Activated T-helper 17 cell treated with anti-CD3 and anti-CD28 coated beads, Interleukin-2, amount 50 U/mL, for 72 hours (primary cell): ENCODE measurements around the gene KDM2B. TPM values are rescaled to one million over a fixed set of nuclear protein-coding genes. Genes with fewer than 3 reads are reported as not detected.
"Not testable (repeated sequence)": the region's sequence is repeated elsewhere in the genome, so short reads cannot be mapped to it uniquely, and the experiment has no call there.

Source experiments
- ATAC-seq: fragments of 150-1000 bp; cut with Tn5 transposase; replicated peaks from 2 replicates; pipeline ENCODE4 v1.10.0; 2021; ENCODE audit warnings: mild to moderate bottlenecking, moderate library complexity
- H3K27ac Mint-ChIP-seq: one replicate; pipeline ENCODE4 v1.8.0; 2022; ENCODE audit warnings: mixed read lengths
- H3K27me3 Mint-ChIP-seq: one replicate; pipeline ENCODE4 v1.8.0; 2022; ENCODE audit warnings: mixed read lengths
- H3K36me3 Mint-ChIP-seq: one replicate; pipeline ENCODE4 v1.8.0; 2022; ENCODE audit warnings: low read depth, mild to moderate bottlenecking, mixed read lengths
- H3K4me1 Mint-ChIP-seq: one replicate; pipeline ENCODE4 v1.8.0; 2022; ENCODE audit warnings: mixed read lengths
- H3K4me3 Mint-ChIP-seq: one replicate; pipeline ENCODE4 v1.8.0; 2022; ENCODE audit warnings: mild to moderate bottlenecking, mixed read lengths
- H3K9me3 Mint-ChIP-seq: one replicate; pipeline ENCODE4 v1.8.0; 2022; ENCODE audit warnings: mixed read lengths
- total RNA-seq, 2 donors: library from RNA; stranded (reverse); gene quantifications; one replicate each; pipeline ENCODE4 v1.2.3, GENCODE V29; 2022

Gene KDM2B
- total RNA-seq, 2 donors from 2014 or later, result 64.2 to 76.4 TPM

- no peaks in the 10 kb centered on the region for H3K9me3 Mint-ChIP-seq
- ATAC-seq, result peak; percentile 38
- peaks cover 11% of the 10 kb centered on the region for H3K4me1 Mint-ChIP-seq
- H3K4me3 Mint-ChIP-seq, result peak overlapping the region; percentile 57
- no peaks in the 10 kb centered on the region for H3K27me3 Mint-ChIP-seq
- H3K36me3 Mint-ChIP-seq, result no peaks in the 10 kb centered on the region
- peak overlapping the region; percentile 74 for H3K27ac Mint-ChIP-seq
Measured at GRCh38 chr12:121392325-121392716, 188.5 kb downstream of the KDM2B start.

DNA sequence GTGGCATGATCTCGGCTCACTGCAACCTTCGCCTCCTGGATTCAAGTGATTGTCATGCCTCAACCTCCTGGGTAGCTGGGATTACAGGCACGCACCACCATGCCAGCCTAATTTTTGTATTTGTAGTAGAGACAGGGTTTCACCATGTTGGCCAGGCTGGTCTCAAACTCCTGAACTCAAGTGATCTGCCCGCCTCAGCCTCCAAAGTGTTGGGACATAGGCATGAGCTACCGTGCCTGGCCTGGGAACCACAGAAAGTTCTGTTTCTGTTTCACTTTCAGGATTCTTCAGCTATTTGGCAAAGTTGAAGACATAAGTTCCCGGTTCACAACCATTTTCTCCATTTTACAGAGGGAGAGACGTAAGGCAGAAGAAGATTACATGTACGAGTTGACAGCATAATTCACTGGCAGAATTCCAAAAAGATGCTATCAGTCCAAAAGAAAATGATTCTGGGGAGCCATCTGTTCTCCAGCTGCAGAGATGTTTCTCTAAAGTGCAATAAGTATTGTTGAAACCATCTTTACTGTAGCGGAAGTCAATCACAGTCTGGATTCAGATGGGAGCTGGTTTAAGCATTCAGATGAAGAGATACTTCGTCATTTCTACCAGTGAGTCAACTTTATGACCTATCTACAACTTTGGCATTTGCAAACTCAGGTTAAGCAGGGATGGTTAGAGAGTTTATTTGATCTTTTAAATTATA is 189.1 kb downstream of the KDM2B start:
- no peaks in the 10 kb centered on the region for H3K27me3 Mint-ChIP-seq
- H3K36me3 Mint-ChIP-seq, result no peaks in the 10 kb centered on the region
- H3K27ac Mint-ChIP-seq, result peak overlapping the region; percentile 74

GRCh38 chr12:121390856-121391255 is 190.0 kb downstream of the KDM2B start:
- Mint-ChIP-seq H3K36me3 (no peaks in the 10 kb centered on the region), H3K4me1 (peaks cover 11% of the 10 kb centered on the region), H3K27ac (no peak overlapping the region), H3K27me3 (no peaks in the 10 kb centered on the region), H3K4me3 (no peak overlapping the region), H3K9me3 (no peaks in the 10 kb centered on the region)
- no peak for ATAC-seq

More for the DNA sequence above, 189.1 kb downstream of the KDM2B start:
- peak; percentile 90 for ATAC-seq
- Mint-ChIP-seq H3K9me3 (no peaks in the 10 kb centered on the region), H3K4me1 (peaks cover 11% of the 10 kb centered on the region), H3K4me3 (peak overlapping the region; percentile 57)

DNA sequence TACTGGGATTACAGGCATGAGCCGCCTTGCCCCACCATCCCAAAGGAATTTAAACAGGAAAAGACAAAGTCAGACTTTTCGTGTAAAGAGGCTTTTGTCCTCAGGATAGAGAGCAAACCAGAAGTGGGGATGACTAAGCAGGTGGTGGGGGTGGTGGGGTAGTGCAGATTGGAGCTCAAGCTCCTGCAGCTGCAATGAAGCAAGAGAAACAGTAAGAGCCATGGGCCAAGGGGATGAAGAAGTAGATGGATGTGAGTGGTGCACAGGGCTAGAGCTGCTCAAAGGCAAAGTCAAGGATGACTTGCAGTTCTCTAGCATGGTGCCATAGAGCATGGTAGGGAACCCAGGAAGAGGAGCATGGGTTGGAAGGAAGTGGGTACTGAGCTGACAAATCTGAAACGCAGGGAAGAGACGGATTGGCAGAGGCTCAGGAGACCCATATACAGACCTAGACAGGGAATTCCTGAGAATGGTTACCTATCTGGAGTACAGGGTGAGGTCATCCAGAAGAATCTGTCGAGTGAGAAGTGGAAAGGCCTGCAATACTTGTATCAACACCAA is 192.3 kb downstream of the KDM2B start:
- H3K9me3 Mint-ChIP-seq, result no peaks in the 10 kb centered on the region
- no peak for ATAC-seq

GRCh38 chr12:121384891-121385290 is 195.9 kb downstream of the KDM2B start:
- H3K36me3 Mint-ChIP-seq, H3K4me3 Mint-ChIP-seq: not testable (repeated sequence)

More for the DNA sequence above, 192.3 kb downstream of the KDM2B start:
- no peaks in the 10 kb centered on the region for H3K27me3 Mint-ChIP-seq
- no peak overlapping the region for H3K4me3 Mint-ChIP-seq
- H3K36me3 Mint-ChIP-seq, result no peaks in the 10 kb centered on the region
- peaks cover 11% of the 10 kb centered on the region for H3K4me1 Mint-ChIP-seq
- H3K27ac Mint-ChIP-seq, result peak overlapping the region; percentile 6

DNA sequence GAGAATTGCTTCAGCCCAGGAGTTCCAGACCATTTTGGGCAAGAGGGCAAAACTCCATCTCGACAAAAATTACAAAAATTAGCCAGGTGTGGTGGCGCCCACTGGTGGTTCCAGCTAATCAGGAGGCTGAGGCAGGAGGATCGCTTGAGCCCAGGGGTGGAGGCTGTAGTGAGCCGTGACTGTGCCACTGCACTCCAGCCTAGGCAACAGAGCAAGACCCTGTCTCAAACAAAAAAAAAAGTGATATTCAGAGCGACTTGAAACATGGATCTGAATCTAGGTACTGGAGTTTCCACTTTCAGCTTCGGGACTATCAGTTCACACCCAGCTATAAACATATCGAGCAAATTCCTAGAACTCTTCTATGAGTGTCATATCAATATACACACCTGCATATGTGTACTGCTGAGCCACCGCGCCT is 197.2 kb downstream of the KDM2B start:
- H3K4me1 Mint-ChIP-seq, result no peaks in the 10 kb centered on the region
- H3K27me3 Mint-ChIP-seq, result no peaks in the 10 kb centered on the region
- no peaks in the 10 kb centered on the region for H3K9me3 Mint-ChIP-seq
- H3K36me3 Mint-ChIP-seq, result no peaks in the 10 kb centered on the region
- no peak for ATAC-seq
- H3K4me3 Mint-ChIP-seq, result no peak overlapping the region
- no peak overlapping the region for H3K27ac Mint-ChIP-seq

More at GRCh38 chr12:121384891-121385290, 195.9 kb downstream of the KDM2B start:
- H3K4me1 Mint-ChIP-seq, H3K27ac Mint-ChIP-seq, H3K27me3 Mint-ChIP-seq, H3K9me3 Mint-ChIP-seq, ATAC-seq: not testable (repeated sequence)

DNA sequence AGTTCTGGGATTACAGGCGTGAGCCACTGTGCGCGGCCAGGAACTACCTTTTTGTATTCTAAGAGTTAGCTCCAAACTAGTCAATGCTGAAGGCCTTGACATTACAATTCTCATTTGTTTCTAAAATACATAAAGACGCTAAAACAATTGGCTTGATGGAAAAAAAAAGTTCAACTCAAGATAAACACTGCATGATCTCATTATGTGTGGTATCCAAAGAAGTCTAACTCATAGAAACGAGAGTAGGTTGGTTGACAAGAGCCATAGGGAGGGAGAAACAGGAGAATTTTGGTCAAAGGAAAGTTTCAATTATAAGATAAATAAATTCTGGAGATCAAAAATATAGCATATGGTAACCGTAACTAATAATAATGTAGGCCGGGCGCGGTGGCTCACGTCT is 200.9 kb downstream of the KDM2B start:
- ATAC-seq, result no peak
- Mint-ChIP-seq H3K27me3 (no peaks in the 10 kb centered on the region), H3K27ac (no peak overlapping the region), H3K9me3 (no peaks in the 10 kb centered on the region), H3K4me3 (no peak overlapping the region), H3K36me3 (no peaks in the 10 kb centered on the region), H3K4me1 (no peaks in the 10 kb centered on the region)

Other genes starting within 250 kb of the KDM2B start
- 100 to 1,000 TPM in 1 of 2 donors, 10 to 100 TPM in 1; 62.5 to 114 TPM for gene ANAPC5, start 228.6 kb downstream of the KDM2B start, total RNA-seq
- 10 to 100 TPM; 62.8 to 98.5 TPM for gene RNF34, start 180.9 kb downstream of the KDM2B start, total RNA-seq
- gene ORAI1, start 45.5 kb upstream of the KDM2B start, total RNA-seq, result 10 to 100 TPM; 24.0 to 31.3 TPM
- 1 to 10 TPM; 1.4 to 2.5 TPM for gene MORN3, start 88.6 kb upstream of the KDM2B start, total RNA-seq
- gene TMEM120B, start 131.7 kb upstream of the KDM2B start, total RNA-seq, result 10 to 100 TPM in 1 of 2 donors, 1 to 10 TPM in 1; 8.6 to 13.7 TPM
- 100 to 1,000 TPM; 103 to 123 TPM for gene RHOF, start 212.7 kb upstream of the KDM2B start, total RNA-seq
- gene SETD1B, start 223.0 kb upstream of the KDM2B start, total RNA-seq, result 10 to 100 TPM; 14.7 to 23.4 TPM